Fibroblast of lung (primary cell): ENCODE measurements around the gene MYO1H. TPM values are rescaled to one million over a fixed set of nuclear protein-coding genes. Genes with fewer than 3 reads are reported as not detected.

Experiments
- DNase-seq, 2 donors: peaks; one replicate each; pipeline versions ENCODE4 v3.0.0 to v3.0.0-alpha.2; 2010; ENCODE audit warnings: low read depth in 2 of 2
- H2AFZ ChIP-seq: 2 replicates; pipeline ENCODE4 v1.5.1; 2012; ENCODE audit warnings: low read length, control low read depth, inconsistent platforms
- H3K27ac ChIP-seq: 2 replicates; pipeline ENCODE4 v1.5.1; 2011; ENCODE audit warnings: low read length, control low read depth; ENCODE audit not compliant: insufficient read depth
- H3K27me3 ChIP-seq: 2 replicates; pipeline ENCODE4 v1.5.1; 2011; ENCODE audit warnings: mild to moderate bottlenecking, low read length; ENCODE audit not compliant: control insufficient read depth, insufficient read depth
- H3K36me3 ChIP-seq: 2 replicates; pipeline ENCODE4 v1.5.1; 2011; ENCODE audit warnings: low read length; ENCODE audit not compliant: control insufficient read depth, insufficient read depth
- H3K4me1 ChIP-seq: 2 replicates; pipeline ENCODE4 v1.5.1; 2011; ENCODE audit warnings: low read length; ENCODE audit not compliant: control insufficient read depth, insufficient read depth; ENCODE audit errors: extremely low read depth
- H3K4me2 ChIP-seq: 2 replicates; pipeline ENCODE4 v1.5.1; 2011; ENCODE audit warnings: low read length, control low read depth; ENCODE audit not compliant: insufficient read depth; ENCODE audit errors: extremely low read depth
- H3K4me3 ChIP-seq, 4 experiments: fragments of 200-600 bp in 1 of 4; sonication (generic) in 1 of 4; replicated peaks in 1 of 4; 2 replicates each; pipeline ENCODE4 v1.5.1; 2011 to 2016; ENCODE audit warnings: low read length in 4 of 4, low read depth in 3 of 4, mild to moderate bottlenecking in 3 of 4, control low read depth in 2 of 4, inconsistent platforms in 1 of 4, mixed read lengths in 1 of 4; ENCODE audit not compliant: insufficient read depth in 1 of 4; ENCODE audit errors: control extremely low read depth in 1 of 4
- H3K79me2 ChIP-seq: 2 replicates; pipeline ENCODE4 v1.5.1; 2012; ENCODE audit warnings: mild to moderate bottlenecking, low read length, inconsistent platforms; ENCODE audit not compliant: control insufficient read depth, insufficient read depth
- H3K9ac ChIP-seq: 2 replicates; pipeline ENCODE4 v1.5.1; 2011; ENCODE audit warnings: mild to moderate bottlenecking, low read length, control low read depth; ENCODE audit not compliant: insufficient read depth
- H3K9me3 ChIP-seq: 2 replicates; pipeline ENCODE4 v1.5.1; 2012; ENCODE audit warnings: low read depth, low read length; ENCODE audit not compliant: control insufficient read depth, insufficient read depth
- H4K20me1 ChIP-seq: 2 replicates; pipeline ENCODE4 v1.5.1; 2011; ENCODE audit warnings: low read length; ENCODE audit not compliant: control insufficient read depth, insufficient read depth; ENCODE audit errors: extremely low read depth
- EZH2 ChIP-seq: IDR thresholded peaks from 2 replicates; pipeline ENCODE4 v1.5.1; 2012; ENCODE audit warnings: low read length, control low read depth, mild to moderate bottlenecking; ENCODE audit errors: missing control alignments
- polyA plus RNA-seq, 2 donors: library from polyadenylated mRNA; depleted of rRNA in 1 of 2; stranded (reverse) in 1 of 2; unstranded in 1 of 2; fragments of >200 nt; gene quantifications; 2 replicates each; pipeline ENCODE4 v1.2.1, GENCODE V29; 2011 to 2012; ENCODE audit warnings: missing spikeins in 1 of 2
- total RNA-seq: library from RNA; depleted of rRNA; stranded (reverse); fragments of >200 nt; gene quantifications from 2 replicates; pipeline ENCODE4 v1.2.1, GENCODE V29; 2014
- TF ChIP-seq, protein P1 (sequence below), 2 donors: IDR thresholded peaks in 1 of 2; conservative IDR thresholded peaks in 1 of 2; 1 replicate in 1 of 2; 2 replicates in 1 of 2; pipeline ENCODE4 v1.5.1; 2011 to 2012; ENCODE audit warnings: low read length in 2 of 2, control low read depth in 1 of 2, inconsistent platforms in 1 of 2, low read depth in 1 of 2, mild to moderate bottlenecking in 1 of 2

MYO1H gene
- total and polyA plus RNA-seq, 2 donors (not counting 1 experiment from before 2014, with no cell fraction given) = 0.07 TPM; not detected in 1

DNA sequence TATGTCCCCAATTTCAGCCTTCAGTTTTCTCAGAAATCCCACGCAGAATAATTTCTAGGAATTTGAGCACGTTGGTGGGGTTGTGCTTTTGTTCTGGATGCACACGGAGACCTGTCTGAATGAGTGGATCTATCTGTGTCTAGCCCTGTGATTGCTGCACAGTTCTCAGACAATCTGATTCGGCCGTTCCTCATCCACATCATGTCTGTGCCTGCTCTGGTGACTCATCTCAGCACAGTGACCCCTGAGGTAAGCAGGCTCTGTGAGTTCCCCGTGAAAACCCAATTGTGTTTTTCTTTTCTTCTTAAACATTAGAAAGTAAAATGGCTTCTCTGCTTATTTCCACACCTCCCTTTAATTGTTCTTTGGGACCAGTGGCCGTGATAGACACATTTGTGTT is 150.0 kb downstream of the MYO1H start:
- DNase-seq = peak; percentile 33 to 76
- no peaks in the 10 kb centered on the region for H3K9me3 ChIP-seq
- TF ChIP-seq, protein P1, sequence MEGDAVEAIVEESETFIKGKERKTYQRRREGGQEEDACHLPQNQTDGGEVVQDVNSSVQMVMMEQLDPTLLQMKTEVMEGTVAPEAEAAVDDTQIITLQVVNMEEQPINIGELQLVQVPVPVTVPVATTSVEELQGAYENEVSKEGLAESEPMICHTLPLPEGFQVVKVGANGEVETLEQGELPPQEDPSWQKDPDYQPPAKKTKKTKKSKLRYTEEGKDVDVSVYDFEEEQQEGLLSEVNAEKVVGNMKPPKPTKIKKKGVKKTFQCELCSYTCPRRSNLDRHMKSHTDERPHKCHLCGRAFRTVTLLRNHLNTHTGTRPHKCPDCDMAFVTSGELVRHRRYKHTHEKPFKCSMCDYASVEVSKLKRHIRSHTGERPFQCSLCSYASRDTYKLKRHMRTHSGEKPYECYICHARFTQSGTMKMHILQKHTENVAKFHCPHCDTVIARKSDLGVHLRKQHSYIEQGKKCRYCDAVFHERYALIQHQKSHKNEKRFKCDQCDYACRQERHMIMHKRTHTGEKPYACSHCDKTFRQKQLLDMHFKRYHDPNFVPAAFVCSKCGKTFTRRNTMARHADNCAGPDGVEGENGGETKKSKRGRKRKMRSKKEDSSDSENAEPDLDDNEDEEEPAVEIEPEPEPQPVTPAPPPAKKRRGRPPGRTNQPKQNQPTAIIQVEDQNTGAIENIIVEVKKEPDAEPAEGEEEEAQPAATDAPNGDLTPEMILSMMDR (conservative IDR thresholded peaks at IDR 0.05 in 1 of 2, IDR thresholded peaks at IDR 0.05 in 1 of 2; ENCODE audit: low read depth in 1 of 2, low read length in 2 of 2) = no peak
- TF ChIP-seq EZH2 = no peak
- no peaks in the 10 kb centered on the region for H3K4me1 ChIP-seq
- peaks cover 16% of the 10 kb centered on the region for H3K36me3 ChIP-seq
- no peaks in the 10 kb centered on the region for H3K79me2 ChIP-seq
- H2AFZ ChIP-seq = no peak overlapping the region
- no peak overlapping the region for H3K9ac ChIP-seq
- no peak overlapping the region for H3K4me3 ChIP-seq
- no peak overlapping the region for H3K4me2 ChIP-seq
- H3K27ac ChIP-seq = no peak overlapping the region
- no peaks in the 10 kb centered on the region for H3K27me3 ChIP-seq
- H4K20me1 ChIP-seq = no peaks in the 10 kb centered on the region

Other genes starting within 250 kb of the MYO1H start
- 5.1 and 9.1 TPM in 2 replicates for gene ACACB, start 231.3 kb upstream of the MYO1H start, total RNA-seq
- gene ACACB, start 231.3 kb upstream of the MYO1H start, polyA plus RNA-seq = 1.5 and 1.7 TPM in 2 replicates
- gene FOXN4, start 38.6 kb upstream of the MYO1H start, total RNA-seq = not detected in 2 replicates
- not detected in 2 replicates for gene FOXN4, start 38.6 kb upstream of the MYO1H start, polyA plus RNA-seq
- gene KCTD10, start 129.4 kb downstream of the MYO1H start, total RNA-seq = 59.8 and 106 TPM in 2 replicates
- gene KCTD10, start 129.4 kb downstream of the MYO1H start, polyA plus RNA-seq = 131 and 190 TPM in 2 replicates
- gene UBE3B, start 129.7 kb downstream of the MYO1H start, total RNA-seq = 35.7 and 49.7 TPM in 2 replicates
- 27.2 and 29.5 TPM in 2 replicates for gene UBE3B, start 129.7 kb downstream of the MYO1H start, polyA plus RNA-seq
- gene MMAB, start 225.6 kb downstream of the MYO1H start, total RNA-seq = 32.6 and 56.1 TPM in 2 replicates
- 31.5 and 36.8 TPM in 2 replicates for gene MMAB, start 225.6 kb downstream of the MYO1H start, polyA plus RNA-seq
- 10.0 and 22.1 TPM in 2 replicates for gene MVK, start 225.9 kb downstream of the MYO1H start, total RNA-seq
- 12.3 and 18.8 TPM in 2 replicates for gene MVK, start 225.9 kb downstream of the MYO1H start, polyA plus RNA-seq